Body of pancreas (tissue), 4 donors: ENCODE data around the gene DACH1.

Experiments used
- CTCF ChIP-seq, 7 experiments: fragments of 450-650 bp in 4 of 7; fragments of 200-600 bp in 3 of 7; sonication (generic) in 3 of 7; IDR thresholded peaks; one replicate each; pipeline ENCODE4 v1.5.1; 2016 to 2019; ENCODE audit warnings: antibody characterized with exemption in 7 of 7
- POLR2A ChIP-seq, 3 donors: fragments of 450-650 bp; IDR thresholded peaks; one replicate each; pipeline ENCODE4 v1.6.1; 2016; ENCODE audit warnings: antibody characterized with exemption in 3 of 3, mild to moderate bottlenecking in 2 of 3

- TF ChIP-seq POLR2A (IDR thresholded peaks at IDR 0.05) (no peak), CTCF (IDR thresholded peaks at IDR 0.05) (no peak)
Measured at GRCh38 chr13:71758828-71759227, 108.2 kb downstream of the DACH1 start.
